ENCODE data around the gene FAM107B.

- no peak for TF ChIP-seq MTA3 (IDR thresholded peaks at IDR 0.05; ENCODE audit: borderline replicate concordance, low read length)
- no peak for TF ChIP-seq CTCF (IDR thresholded peaks at IDR 0.05 in 2 of 3, conservative IDR thresholded peaks at IDR 0.05 in 1 of 3; ENCODE audit: control insufficient read depth in 2 of 3, extremely low read depth in 1 of 3, insufficient read depth in 1 of 3, low read depth in 3 of 3, low read length in 3 of 3)
- TF ChIP-seq IRF4 (IDR thresholded peaks at IDR 0.05; ENCODE audit: low read depth, low read length) = no peak
- no peak for TF ChIP-seq SMARCA5 (IDR thresholded peaks at IDR 0.05)
- TF ChIP-seq POLR2A (IDR thresholded peaks at IDR 0.05; ENCODE audit: low read depth, low read length) = no peak
- TF ChIP-seq FOXK2 (IDR thresholded peaks at IDR 0.05) = no peak
- TF ChIP-seq EZH2 (IDR thresholded peaks at IDR 0.05; ENCODE audit: borderline replicate concordance, control insufficient read depth, low read depth, low read length) = no peak
Measured at GRCh38 chr10:14557567-14557966, 217.1 kb downstream of the FAM107B start.

All from GM12878 (cell line).